ENCODE results near the gene CDKAL1.
"Not testable (repeated sequence)": the region's sequence is repeated elsewhere in the genome, so short reads cannot be mapped to it uniquely, and the experiment has no call there.

CDKAL1 gene

DNA sequence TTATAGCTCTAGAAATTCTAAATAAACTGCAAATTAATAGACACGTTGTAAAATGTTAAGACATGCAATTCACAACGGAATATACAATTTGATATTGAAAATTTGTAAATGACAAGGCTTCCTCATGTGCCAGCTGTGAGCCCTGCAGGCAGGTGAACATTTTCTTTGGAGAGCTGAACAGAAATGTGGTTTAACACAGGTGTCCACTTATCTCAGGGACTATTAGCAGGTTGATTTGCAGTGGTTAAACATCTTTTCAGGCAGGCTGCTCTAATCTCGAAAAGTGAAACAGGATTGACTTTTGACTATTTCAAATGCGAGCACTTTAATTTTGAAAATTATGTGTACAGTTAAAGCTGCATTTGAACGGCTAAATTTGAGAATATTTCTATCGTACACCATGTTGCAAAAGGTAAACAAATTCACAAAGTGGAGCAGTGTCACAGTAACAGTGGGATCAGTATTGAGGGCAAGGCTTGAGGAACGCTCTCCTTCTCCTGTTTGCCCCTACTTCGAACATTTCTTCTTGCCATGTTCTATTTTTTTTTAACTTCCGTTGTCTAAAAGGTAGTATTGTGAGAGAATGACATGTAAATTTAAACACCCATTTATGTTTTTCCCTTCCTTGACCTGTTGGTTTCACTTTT, 210.8 kb downstream of the CDKAL1 start:
- DNase-seq (ENCODE audit: low read depth): no peak

DNA sequence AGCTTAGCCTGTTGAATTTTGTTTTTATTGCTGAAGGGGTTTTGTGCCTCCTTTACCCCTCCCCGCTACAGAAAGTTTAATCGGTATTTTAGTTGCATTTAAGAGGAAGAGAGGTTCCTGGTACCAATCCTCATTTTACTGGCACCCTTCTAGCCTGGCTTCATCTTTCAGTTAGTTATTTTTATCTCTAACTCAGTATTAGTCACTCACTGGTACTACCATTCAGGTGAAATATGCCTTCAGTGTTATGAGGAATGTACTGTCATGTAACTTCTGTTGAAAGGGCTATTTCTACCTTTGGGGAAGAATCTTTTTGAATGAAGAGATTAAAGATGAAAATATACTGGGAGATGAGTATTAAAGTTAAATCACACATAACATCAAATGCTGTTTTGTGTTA, 211.8 kb downstream of the CDKAL1 start:
- no peak for DNase-seq (ENCODE audit: low read depth)

DNA sequence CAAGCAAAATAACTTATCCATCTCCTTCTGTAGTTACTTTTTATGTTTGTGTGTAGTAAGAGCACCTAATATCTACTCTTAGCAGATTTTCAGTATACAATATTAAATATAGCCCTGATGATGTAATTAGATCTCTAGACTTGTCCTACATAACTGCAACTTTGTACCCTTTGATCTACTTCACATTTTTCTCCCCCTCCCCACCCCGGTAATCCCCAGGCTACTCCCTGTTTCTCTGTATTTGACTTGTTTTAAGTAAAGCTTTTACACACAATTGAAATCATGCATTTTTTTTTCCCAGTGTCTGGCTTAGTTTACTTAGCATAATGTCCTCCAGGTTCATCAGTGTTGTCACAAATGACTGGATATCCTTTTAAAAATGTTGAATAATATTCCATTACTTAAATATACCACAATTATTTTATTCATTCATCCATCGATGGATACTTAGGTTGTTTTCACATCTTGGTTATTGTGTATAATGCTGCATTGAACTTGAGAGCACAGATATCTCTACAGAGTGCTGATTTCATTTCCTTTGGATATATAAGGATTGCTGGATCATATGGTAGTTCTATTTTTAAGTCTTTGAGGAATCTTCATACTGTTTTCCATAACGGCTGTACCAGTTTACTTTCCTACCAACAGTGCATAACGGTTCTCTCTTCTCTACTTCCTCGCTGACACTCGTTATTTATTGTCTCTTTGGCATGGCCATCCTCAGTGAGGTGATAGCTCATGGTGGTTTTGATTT, 212.7 kb downstream of the CDKAL1 start:
- no peak for DNase-seq (ENCODE audit: low read depth)

DNA sequence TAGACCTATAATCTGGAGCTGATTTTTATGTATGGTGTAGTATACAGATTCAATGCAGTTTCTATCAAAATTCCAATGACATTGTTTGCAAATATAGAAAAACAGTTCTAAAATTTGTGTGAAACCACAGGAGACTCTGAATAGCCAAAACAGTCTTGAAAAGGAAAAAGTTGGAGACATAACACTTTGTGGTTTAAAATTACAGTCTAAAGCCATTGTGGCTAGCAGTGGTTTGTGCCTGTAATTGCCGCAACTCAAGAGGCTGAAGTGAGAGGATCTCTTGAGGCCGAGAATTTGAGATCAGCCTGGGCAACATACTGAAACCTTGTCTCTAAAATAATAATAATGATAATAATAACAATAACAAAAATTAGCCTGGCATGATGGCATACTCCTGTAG, 213.7 kb downstream of the CDKAL1 start:
- DNase-seq (ENCODE audit: low read depth): no peak

DNA sequence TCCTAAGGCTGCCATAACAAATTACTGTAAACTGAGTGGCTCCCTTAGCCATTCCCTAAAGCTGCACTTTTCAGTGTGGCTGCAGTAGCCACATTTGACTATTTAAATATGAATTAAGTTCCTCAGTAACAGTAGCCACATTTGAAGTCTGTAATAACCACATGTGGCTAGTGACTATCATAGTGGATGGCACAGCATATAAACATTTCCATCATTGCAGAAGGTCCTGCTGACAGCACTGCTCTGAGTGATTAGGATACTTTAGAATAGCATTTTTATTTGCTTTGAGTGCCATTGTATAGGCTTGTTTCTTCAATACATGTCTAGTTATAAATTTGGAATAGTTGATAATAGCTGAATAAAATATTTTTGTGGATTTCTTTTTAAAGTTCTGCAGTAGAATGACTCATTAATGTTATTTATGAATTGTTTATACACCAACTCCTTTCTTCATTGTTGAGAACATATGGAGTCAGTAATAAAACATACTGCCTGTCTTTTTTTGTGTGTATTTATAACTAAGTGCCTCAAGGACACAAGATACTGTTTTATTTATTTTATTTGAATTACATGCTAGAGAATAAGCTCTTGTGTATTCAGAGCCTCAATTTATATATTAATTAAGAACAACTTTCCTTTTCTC, 217.2 kb downstream of the CDKAL1 start:
- no peak for DNase-seq (ENCODE audit: low read depth)

DNA sequence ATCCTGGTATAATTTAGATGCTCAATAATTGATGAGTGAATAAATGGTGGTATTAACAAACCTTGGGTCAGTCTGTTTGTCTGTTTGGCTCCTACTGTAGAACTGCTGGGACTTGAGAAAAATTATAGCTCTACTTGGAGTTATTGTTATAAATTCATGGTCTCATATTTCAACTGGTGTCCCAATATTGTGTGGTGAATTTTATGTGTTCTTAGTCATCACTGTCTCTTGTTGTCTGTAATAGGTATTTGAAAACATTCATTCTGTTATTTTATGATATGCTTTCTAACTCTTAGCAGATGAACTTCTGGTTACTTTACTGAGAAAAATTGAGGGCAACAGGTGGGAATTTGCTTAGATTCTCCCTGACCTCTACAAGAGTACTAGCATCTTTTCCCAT, 221.4 kb downstream of the CDKAL1 start:
- no peak for DNase-seq (ENCODE audit: low read depth)

- not testable (repeated sequence) for DNase-seq (ENCODE audit: low read depth)
Measured at GRCh38 chr6:20756584-20757147, 222.4 kb downstream of the CDKAL1 start.

DNA sequence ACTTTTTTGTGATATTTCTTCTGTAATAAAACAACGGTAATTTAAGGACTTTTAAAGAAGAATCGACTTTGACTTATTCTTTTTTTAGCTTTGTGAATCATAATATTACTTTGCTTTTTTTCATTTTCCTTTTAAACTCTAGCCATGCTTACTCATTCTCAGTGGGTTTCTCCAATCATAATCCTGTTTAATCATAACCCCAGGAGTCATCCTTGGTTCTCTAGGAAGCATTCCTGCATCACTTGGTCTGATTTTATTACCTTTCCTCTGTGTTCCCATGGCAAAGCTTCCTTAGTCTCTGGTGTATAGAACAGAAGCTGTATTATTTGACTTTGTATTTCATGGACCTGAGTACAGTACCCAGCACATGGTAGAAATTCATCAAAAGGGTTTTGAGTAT, 223.5 kb downstream of the CDKAL1 start:
- no peak for DNase-seq (ENCODE audit: low read depth)

GRCh38 chr6:20763296-20763695, 229.0 kb downstream of the CDKAL1 start:
- no peak for DNase-seq (ENCODE audit: low read depth)

- no peak for DNase-seq (ENCODE audit: low read depth)
Measured at GRCh38 chr6:20769631-20770030, 235.4 kb downstream of the CDKAL1 start.

DNA sequence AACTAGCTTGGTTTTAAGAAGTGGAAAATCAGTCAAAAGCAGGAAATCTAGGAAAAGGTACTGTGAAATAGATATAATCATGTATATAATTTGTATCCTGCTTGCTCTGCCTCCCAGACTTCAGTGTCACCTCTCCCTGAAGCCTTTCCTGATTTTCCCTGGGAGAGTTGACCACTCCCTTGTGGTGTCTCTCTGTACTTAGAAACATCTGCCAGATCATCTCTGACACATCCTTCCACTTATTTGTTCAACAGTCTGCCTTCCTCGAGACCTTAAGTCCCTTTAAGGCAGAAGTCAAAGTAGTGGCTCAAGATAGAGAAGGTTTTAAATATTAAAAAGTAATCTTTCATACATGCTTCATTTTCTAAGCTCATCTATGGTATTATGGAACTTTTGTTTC, 236.5 kb downstream of the CDKAL1 start:
- DNase-seq (ENCODE audit: low read depth): no peak

GRCh38 chr6:20771409-20771808, 237.2 kb downstream of the CDKAL1 start:
- no peak for DNase-seq (ENCODE audit: low read depth)

GRCh38 chr6:20773822-20774221, 239.6 kb downstream of the CDKAL1 start:
- no peak for DNase-seq (ENCODE audit: low read depth)

GRCh38 chr6:20775981-20776380, 241.7 kb downstream of the CDKAL1 start:
- DNase-seq (ENCODE audit: low read depth): no peak

- no peak for DNase-seq (ENCODE audit: low read depth)
Measured at GRCh38 chr6:20777801-20778200, 243.5 kb downstream of the CDKAL1 start.

GRCh38 chr6:20778459-20778858, 244.2 kb downstream of the CDKAL1 start:
- DNase-seq (ENCODE audit: low read depth): no peak

- no peak for DNase-seq (ENCODE audit: low read depth)
Measured at GRCh38 chr6:20778912-20779311, 244.7 kb downstream of the CDKAL1 start.

GRCh38 chr6:20789162-20789561, 254.9 kb downstream of the CDKAL1 start:
- DNase-seq (ENCODE audit: low read depth): no peak

DNA sequence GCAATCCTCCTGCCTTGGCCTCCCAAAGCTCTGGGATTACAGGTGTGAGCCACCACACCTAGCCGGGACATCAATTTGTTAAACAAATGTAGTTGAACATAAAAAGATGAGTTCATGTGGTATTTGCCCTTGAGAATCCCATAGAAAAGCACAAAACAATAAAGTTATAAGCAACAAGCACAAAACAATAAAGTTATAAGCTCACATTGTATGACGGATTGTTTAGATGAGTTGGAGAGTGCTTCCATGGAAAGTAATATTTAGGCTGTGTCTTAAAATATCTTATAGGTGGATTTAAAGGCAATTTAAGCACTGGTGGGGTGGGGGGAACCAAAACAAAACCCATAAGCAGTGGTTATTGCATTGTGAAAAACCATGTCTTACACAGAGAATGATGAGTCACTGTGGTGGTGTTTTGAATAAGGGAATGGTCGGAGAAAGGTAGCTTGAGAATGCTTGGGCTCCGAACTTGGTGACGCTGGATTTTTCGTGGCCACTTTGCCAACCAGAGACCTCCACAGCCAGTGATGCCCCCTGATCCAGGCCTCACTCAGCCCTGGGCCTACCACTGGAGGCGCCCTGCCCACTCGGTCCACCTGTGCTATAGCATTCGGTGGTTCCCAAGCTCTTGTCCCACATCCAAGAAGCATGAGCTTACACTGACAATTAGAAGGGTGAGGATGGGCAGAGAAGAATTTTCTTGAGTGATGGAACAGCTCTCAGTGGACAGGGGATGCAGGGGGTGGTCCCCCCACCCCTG, 256.0 kb downstream of the CDKAL1 start:
- no peak for DNase-seq (ENCODE audit: low read depth)

GRCh38 chr6:20791074-20791473, 256.8 kb downstream of the CDKAL1 start:
- no peak for DNase-seq (ENCODE audit: low read depth)

DNA sequence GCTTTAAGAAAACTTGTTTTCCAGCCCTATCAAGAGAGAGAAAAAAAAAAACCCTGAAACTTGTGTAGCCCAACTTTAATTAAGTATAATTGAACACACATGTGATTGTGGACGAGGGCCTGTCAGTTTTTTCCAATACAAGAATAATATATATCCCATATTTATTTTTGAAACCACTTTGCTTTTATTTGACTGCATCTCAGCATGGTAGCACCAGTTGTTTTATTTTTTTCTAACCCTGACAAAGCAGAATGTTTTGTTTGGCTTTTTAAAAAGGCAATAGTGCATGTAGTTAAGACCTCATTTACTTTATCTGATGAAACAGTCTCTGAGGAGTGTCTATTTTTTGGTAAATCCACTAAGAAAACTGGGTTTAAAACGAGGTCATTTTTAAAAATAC, 257.7 kb downstream of the CDKAL1 start:
- DNase-seq (ENCODE audit: low read depth): no peak

GRCh38 chr6:20793174-20793573, 258.9 kb downstream of the CDKAL1 start:
- DNase-seq (ENCODE audit: low read depth): no peak
